ENCODE results near the gene CDK18.

The CDK18 gene

DNA sequence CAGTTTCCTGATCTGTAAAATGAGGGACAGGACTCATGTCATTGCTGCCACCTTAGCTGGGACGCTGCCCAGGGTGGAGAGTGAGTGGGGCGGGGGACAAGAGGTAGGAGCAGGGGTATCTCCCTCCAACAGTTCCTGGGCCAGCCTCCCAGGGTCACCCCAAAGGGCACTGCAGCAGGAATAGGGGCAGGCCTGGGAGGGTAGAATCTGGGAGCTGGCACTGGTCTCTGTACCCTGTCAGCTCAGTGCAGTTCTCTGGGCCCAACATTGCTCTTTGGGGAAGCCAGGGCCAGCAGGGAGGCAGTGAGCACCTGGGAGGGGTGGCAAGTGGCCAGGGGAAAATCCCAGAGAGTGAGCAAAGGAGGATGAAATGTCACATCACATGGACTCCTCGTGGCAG, 71.5 kb downstream of the CDK18 start:
- Histone ChIP-seq H3K9ac (ENCODE audit: low read length in 2 of 2) (no peak overlapping the region), H3K4me3 (ENCODE audit: low read length in 2 of 2) (no peak overlapping the region), H3K27me3 (ENCODE audit: control insufficient read depth in 1 of 2, insufficient read depth in 2 of 2, low read length in 2 of 2) (peaks cover 14% of the 10 kb centered on the region in 2 donors), H3K27ac (ENCODE audit: low read length) (no peak overlapping the region), H3K9me3 (ENCODE audit: control insufficient read depth in 2 of 2, low read length in 2 of 2) (no peaks in the 10 kb centered on the region), H3K4me1 (ENCODE audit: control insufficient read depth, insufficient read depth, low read length) (peaks cover 3% of the 10 kb centered on the region), H3K36me3 (ENCODE audit: control insufficient read depth in 2 of 2, insufficient read depth in 2 of 2, low read length in 2 of 2) (no peaks in the 10 kb centered on the region)

DNA sequence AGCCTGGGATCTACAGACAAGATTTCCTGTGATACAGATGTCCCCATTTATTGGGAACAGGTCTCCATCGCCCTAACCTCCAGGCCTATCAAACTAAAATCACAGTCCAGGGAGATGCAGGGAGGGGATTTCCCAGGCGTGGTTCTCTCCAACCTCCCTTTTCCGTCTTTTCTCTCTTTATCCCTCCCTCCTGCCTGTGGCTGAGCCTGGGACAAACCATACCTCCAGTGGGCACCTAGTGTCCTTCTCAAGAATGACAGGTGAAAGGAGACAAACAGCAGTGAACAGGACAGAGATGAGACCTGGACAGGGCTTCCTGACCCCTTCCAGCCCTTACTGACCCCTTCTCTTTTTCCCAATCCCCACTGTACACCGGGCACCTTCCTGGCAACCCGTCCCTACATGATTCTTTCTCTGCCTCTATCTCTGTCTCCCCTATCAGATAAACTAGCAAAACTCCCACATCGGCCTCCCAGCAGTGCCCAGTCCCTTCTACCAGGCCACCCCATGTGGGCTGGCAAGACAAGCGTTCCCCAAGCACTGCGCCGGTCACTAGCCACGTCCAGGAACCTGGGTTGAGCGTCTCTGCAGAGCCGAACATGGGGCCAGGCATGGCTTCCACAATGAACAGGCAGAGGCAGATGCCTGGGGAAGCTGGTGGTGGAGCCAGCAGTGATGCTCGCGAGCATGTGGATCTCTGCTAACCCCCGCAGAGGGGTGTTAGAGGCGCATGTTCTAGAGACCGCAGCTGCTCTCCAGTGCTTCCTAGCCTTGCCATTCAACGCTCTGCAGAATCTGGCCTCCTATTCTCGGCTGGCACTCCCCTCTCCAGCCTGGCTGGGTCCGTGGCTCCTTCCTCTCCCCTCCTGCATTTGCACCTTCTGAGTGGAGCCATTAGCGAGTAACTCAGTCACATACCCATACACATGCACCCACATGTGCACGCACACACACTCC, 72.6 kb downstream of the CDK18 start:
- no peak overlapping the region for H3K4me3 ChIP-seq (ENCODE audit: low read length in 2 of 2)
- H3K9me3 ChIP-seq (ENCODE audit: control insufficient read depth in 2 of 2, low read length in 2 of 2): no peaks in the 10 kb centered on the region
- H3K36me3 ChIP-seq (ENCODE audit: control insufficient read depth in 2 of 2, insufficient read depth in 2 of 2, low read length in 2 of 2): no peaks in the 10 kb centered on the region
- peaks cover 3% of the 10 kb centered on the region for H3K4me1 ChIP-seq (ENCODE audit: control insufficient read depth, insufficient read depth, low read length)
- no peak overlapping the region for H3K27ac ChIP-seq (ENCODE audit: low read length)
- peaks cover 13 to 14% of the 10 kb centered on the region in 2 donors for H3K27me3 ChIP-seq (ENCODE audit: control insufficient read depth in 1 of 2, insufficient read depth in 2 of 2, low read length in 2 of 2)
- no peak overlapping the region for H3K9ac ChIP-seq (ENCODE audit: low read length in 2 of 2)

DNA sequence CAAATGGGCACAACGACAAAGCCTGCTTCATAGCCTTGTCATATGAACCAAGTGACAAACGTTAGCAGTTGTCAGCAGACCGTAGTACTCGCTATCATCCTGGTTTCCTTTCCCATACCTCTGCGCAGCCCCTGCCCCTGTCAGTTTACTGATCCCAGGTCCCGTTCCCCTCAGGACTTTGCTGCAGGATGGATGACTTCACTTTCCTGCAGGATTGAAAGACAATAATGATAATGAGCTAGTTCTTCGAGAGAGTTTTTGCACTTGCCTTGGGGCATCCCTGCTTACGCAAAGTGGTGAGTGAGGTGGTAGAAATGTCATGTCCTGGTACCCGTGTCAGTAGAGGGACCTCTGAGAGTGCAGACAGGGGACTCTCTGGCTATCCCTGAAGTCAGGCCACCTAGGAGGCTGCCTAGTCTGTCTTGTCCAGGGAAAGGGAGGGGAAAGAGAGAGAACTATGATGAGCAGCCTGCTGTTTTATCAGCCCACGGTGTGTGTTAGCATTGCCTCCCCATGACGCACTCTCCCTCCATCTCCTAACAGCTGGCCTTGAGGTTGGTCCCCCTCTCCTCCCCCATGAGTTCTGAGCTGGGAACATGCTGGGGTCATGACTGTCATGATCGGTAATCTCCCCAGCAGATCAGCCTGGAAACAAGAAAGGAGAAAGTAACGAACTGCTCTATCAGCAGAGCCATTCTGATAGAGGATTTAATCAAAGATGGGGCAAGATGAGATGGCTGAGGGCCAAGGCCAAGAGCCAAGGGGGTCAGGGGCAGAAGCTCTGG, 73.6 kb downstream of the CDK18 start:
- no peaks in the 10 kb centered on the region for H3K36me3 ChIP-seq (ENCODE audit: control insufficient read depth in 2 of 2, insufficient read depth in 2 of 2, low read length in 2 of 2)
- peaks cover 3% of the 10 kb centered on the region for H3K4me1 ChIP-seq (ENCODE audit: control insufficient read depth, insufficient read depth, low read length)
- no peak overlapping the region for H3K4me3 ChIP-seq (ENCODE audit: low read length in 2 of 2)
- no peak overlapping the region for H3K27ac ChIP-seq (ENCODE audit: low read length)
- H3K9me3 ChIP-seq (ENCODE audit: control insufficient read depth in 2 of 2, low read length in 2 of 2): no peaks in the 10 kb centered on the region
- H3K27me3 ChIP-seq (ENCODE audit: control insufficient read depth in 1 of 2, insufficient read depth in 2 of 2, low read length in 2 of 2): peaks cover 9 to 10% of the 10 kb centered on the region in 2 donors
- H3K9ac ChIP-seq (ENCODE audit: low read length in 2 of 2): no peak overlapping the region

GRCh38 chr1:205578780-205579571, 74.5 kb downstream of the CDK18 start:
- Histone ChIP-seq H3K36me3 (ENCODE audit: control insufficient read depth in 2 of 2, insufficient read depth in 2 of 2, low read length in 2 of 2) (no peaks in the 10 kb centered on the region), H3K9ac (ENCODE audit: low read length in 2 of 2) (no peak overlapping the region), H3K27me3 (ENCODE audit: control insufficient read depth in 1 of 2, insufficient read depth in 2 of 2, low read length in 2 of 2) (peaks cover 10 to 15% of the 10 kb centered on the region in 2 donors), H3K27ac (ENCODE audit: low read length) (no peak overlapping the region), H3K4me3 (ENCODE audit: low read length in 2 of 2) (no peak overlapping the region), H3K4me1 (ENCODE audit: control insufficient read depth, insufficient read depth, low read length) (peaks cover 3% of the 10 kb centered on the region), H3K9me3 (ENCODE audit: control insufficient read depth in 2 of 2, low read length in 2 of 2) (no peaks in the 10 kb centered on the region)

DNA sequence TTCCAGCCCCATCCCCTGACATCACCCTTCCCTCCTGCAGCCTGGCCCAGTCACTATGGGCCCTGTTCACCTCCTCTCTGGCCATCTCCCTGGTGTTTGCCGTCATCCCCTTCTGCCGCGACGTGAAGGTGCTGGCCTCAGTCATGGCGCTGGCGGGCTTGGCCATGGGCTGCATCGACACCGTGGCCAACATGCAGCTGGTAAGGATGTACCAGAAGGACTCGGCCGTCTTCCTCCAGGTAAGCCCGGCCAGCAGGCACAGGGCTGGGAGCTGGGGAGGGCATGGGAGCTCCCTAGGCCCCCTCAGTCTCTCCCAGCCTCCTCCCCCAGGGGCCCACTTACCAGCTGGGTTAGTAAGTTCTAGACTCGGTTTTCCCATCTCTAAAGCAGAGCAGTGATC, 75.2 kb downstream of the CDK18 start:
- peaks cover 10 to 15% of the 10 kb centered on the region in 2 donors for H3K27me3 ChIP-seq (ENCODE audit: control insufficient read depth in 1 of 2, insufficient read depth in 2 of 2, low read length in 2 of 2)
- H3K27ac ChIP-seq (ENCODE audit: low read length): no peak overlapping the region
- no peak overlapping the region for H3K4me3 ChIP-seq (ENCODE audit: low read length in 2 of 2)
- H3K36me3 ChIP-seq (ENCODE audit: control insufficient read depth in 2 of 2, insufficient read depth in 2 of 2, low read length in 2 of 2): no peaks in the 10 kb centered on the region
- H3K9me3 ChIP-seq (ENCODE audit: control insufficient read depth in 2 of 2, low read length in 2 of 2): no peaks in the 10 kb centered on the region
- H3K9ac ChIP-seq (ENCODE audit: low read length in 2 of 2): no peak overlapping the region
- H3K4me1 ChIP-seq (ENCODE audit: control insufficient read depth, insufficient read depth, low read length): peaks cover 3% of the 10 kb centered on the region

DNA sequence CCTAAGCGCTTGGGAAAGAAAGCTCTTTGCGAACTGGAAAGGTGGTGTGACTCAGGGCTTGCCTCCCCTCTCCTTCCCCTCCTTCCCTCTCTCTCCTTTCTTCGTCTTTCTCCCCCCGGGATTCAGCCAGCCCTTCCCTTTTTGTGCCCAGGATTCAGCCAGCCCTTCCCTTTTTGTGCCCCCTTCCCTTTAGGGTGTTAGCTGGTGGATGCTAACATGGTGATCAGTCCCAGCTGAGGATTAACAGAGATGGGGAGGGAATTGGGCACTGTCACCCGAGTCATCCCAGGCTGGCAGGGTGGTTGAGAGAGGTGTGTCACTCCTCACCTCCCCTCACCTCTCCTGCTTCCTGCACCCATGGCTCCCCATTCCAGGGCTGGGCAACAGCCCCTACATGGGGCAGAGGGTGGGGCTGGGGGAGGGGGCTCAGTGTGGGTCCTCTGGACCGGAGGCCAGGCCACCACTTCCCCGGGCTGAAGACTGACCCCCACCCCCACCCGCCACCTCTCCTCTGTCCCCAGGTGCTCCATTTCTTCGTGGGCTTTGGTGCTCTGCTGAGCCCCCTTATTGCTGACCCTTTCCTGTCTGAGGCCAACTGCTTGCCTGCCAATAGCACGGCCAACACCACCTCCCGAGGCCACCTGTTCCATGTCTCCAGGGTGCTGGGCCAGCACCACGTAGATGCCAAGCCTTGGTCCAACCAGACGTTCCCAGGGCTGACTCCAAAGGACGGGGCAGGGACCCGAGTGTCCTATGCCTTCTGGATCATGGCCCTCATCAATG, 75.9 kb downstream of the CDK18 start:
- H3K9me3 ChIP-seq (ENCODE audit: control insufficient read depth in 2 of 2, low read length in 2 of 2): no peaks in the 10 kb centered on the region
- no peak overlapping the region for H3K9ac ChIP-seq (ENCODE audit: low read length in 2 of 2)
- peaks cover 10 to 15% of the 10 kb centered on the region in 2 donors for H3K27me3 ChIP-seq (ENCODE audit: control insufficient read depth in 1 of 2, insufficient read depth in 2 of 2, low read length in 2 of 2)
- no peaks in the 10 kb centered on the region for H3K36me3 ChIP-seq (ENCODE audit: control insufficient read depth in 2 of 2, insufficient read depth in 2 of 2, low read length in 2 of 2)
- H3K27ac ChIP-seq (ENCODE audit: low read length): no peak overlapping the region
- H3K4me1 ChIP-seq (ENCODE audit: control insufficient read depth, insufficient read depth, low read length): peaks cover 3% of the 10 kb centered on the region
- no peak overlapping the region for H3K4me3 ChIP-seq (ENCODE audit: low read length in 2 of 2)

- no peak overlapping the region for H3K9ac ChIP-seq (ENCODE audit: low read length in 2 of 2)
- no peak overlapping the region for H3K4me3 ChIP-seq (ENCODE audit: low read length in 2 of 2)
- no peak overlapping the region for H3K27ac ChIP-seq (ENCODE audit: low read length)
- H3K27me3 ChIP-seq (ENCODE audit: control insufficient read depth in 1 of 2, insufficient read depth in 2 of 2, low read length in 2 of 2): peaks cover 13 to 14% of the 10 kb centered on the region in 2 donors
- H3K36me3 ChIP-seq (ENCODE audit: control insufficient read depth in 2 of 2, insufficient read depth in 2 of 2, low read length in 2 of 2): no peaks in the 10 kb centered on the region
- no peaks in the 10 kb centered on the region for H3K9me3 ChIP-seq (ENCODE audit: control insufficient read depth in 2 of 2, low read length in 2 of 2)
- peaks cover 2% of the 10 kb centered on the region for H3K4me1 ChIP-seq (ENCODE audit: control insufficient read depth, insufficient read depth, low read length)
These were observed 76.4 kb downstream of the CDK18 start for GRCh38 chr1:205580923-205581180.

DNA sequence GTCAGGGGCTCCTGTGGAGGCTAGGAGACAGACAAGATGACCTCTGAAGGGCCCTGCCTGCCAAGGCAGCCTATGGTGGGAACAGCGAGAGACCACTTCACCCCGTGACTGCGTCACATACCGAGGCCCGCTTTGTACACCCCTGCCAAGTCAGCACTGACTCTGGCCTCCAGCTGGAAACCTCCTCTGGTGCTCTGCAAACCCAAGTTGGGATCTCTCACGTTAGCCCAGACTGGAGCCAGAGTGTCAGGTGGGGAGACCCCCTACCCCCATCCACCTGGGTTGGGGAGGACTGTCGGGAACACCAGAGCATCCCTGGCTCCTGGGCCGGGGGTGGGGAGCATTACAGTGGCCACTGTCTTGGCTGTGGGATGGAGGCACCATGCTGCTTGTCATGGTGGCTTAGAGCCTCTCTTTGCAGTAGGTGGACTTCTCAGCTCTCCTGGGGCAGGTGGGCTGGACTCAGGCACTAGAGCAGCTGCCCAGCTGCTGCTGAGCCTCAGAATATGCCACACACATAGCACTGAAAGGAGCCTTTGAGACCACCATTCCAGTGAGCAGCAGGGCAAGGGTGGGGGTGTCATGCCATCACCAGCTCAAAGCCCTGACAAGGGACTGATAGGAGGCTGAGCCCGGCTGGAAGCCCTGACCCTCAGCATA, 77.0 kb downstream of the CDK18 start:
- Histone ChIP-seq H3K9ac (ENCODE audit: low read length in 2 of 2) (no peak overlapping the region), H3K4me3 (ENCODE audit: low read length in 2 of 2) (no peak overlapping the region), H3K27ac (ENCODE audit: low read length) (no peak overlapping the region), H3K36me3 (ENCODE audit: control insufficient read depth in 2 of 2, insufficient read depth in 2 of 2, low read length in 2 of 2) (no peaks in the 10 kb centered on the region), H3K9me3 (ENCODE audit: control insufficient read depth in 2 of 2, low read length in 2 of 2) (no peaks in the 10 kb centered on the region), H3K27me3 (ENCODE audit: control insufficient read depth in 1 of 2, insufficient read depth in 2 of 2, low read length in 2 of 2) (peaks cover 8 to 17% of the 10 kb centered on the region in 2 donors), H3K4me1 (ENCODE audit: control insufficient read depth, insufficient read depth, low read length) (no peaks in the 10 kb centered on the region)

GRCh38 chr1:205582046-205582445, 77.6 kb downstream of the CDK18 start:
- Histone ChIP-seq H3K9me3 (ENCODE audit: control insufficient read depth in 2 of 2, low read length in 2 of 2) (no peaks in the 10 kb centered on the region), H3K4me1 (ENCODE audit: control insufficient read depth, insufficient read depth, low read length) (no peaks in the 10 kb centered on the region), H3K27me3 (ENCODE audit: control insufficient read depth in 1 of 2, insufficient read depth in 2 of 2, low read length in 2 of 2) (peaks cover 8 to 17% of the 10 kb centered on the region in 2 donors), H3K27ac (ENCODE audit: low read length) (no peak overlapping the region), H3K36me3 (ENCODE audit: control insufficient read depth in 2 of 2, insufficient read depth in 2 of 2, low read length in 2 of 2) (no peaks in the 10 kb centered on the region), H3K9ac (ENCODE audit: low read length in 2 of 2) (no peak overlapping the region), H3K4me3 (ENCODE audit: low read length in 2 of 2) (no peak overlapping the region)

Data from stomach smooth muscle (tissue), 2 donors.